PC-3 (cell line): ENCODE results near the gene BACH2. TPM values are rescaled to one million over a fixed set of nuclear protein-coding genes. Genes with fewer than 3 reads are reported as not detected.
"Not testable (repeated sequence)": the region's sequence is repeated elsewhere in the genome, so short reads cannot be mapped to it uniquely, and the experiment has no call there.

Experiments
- ATAC-seq: fragments of 200-7000 bp; cut with Tn5 transposase; 2 replicates; pipeline ENCODE4 v1.9.1; 2020; ENCODE audit warnings: mild to moderate bottlenecking, moderate library complexity
- BruUV-seq: library from RNA; stranded (reverse); fragments of 400-500 nt; replicated peaks from 2 replicates; lab custom pipeline; 2021; lab: Mats Ljungman, UMichigan
- CTCF ChIA-PET: fragments of 300-600 bp; sonication (Branson Sonifier 250); formaldehyde crosslinking; loops from one replicate; lab custom pipeline; 2022; ENCODE audit warnings: antibody characterized with exemption; lab: Charles Lee
- POLR2A ChIA-PET: fragments of 300-600 bp; sonication (Branson Sonifier 250); formaldehyde crosslinking; loops from one replicate; lab custom pipeline; 2022; ENCODE audit warnings: antibody characterized with exemption; ENCODE audit not compliant: unreplicated experiment; lab: Charles Lee
- DNase-seq: peaks from one replicate; pipeline ENCODE4 v3.0.0-alpha.2; 2015
- H2AFZ ChIP-seq: fragments of 300-600 bp; sonication (generic); 2 replicates; pipeline ENCODE4 v1.6.0; 2016; ENCODE audit warnings: antibody characterized with exemption, low read length
- H3F3A ChIP-seq: fragments of 300-600 bp; sonication (generic); one replicate; pipeline ENCODE4 v1.6.0; 2017; ENCODE audit warnings: antibody characterized with exemption, low read length, control low read depth, mild to moderate bottlenecking; ENCODE audit not compliant: unreplicated experiment
- H3K27ac ChIP-seq: fragments of 300-600 bp; sonication (generic); 2 replicates; pipeline ENCODE4 v1.5.1; 2016; ENCODE audit warnings: mild to moderate bottlenecking, low read length
- H3K27me3 ChIP-seq: fragments of 300-600 bp; sonication (generic); 2 replicates; pipeline ENCODE4 v1.6.1; 2016; ENCODE audit warnings: low read length, mixed read lengths
- H3K36me3 ChIP-seq: fragments of 300-600 bp; sonication (generic); 2 replicates; pipeline ENCODE4 v1.6.1; 2016; ENCODE audit warnings: low read depth, mixed run types, low read length, mixed read lengths
- H3K4me1 ChIP-seq: fragments of 300-600 bp; sonication (generic); 2 replicates; pipeline ENCODE4 v1.5.1; 2016; ENCODE audit warnings: low read length; ENCODE audit not compliant: insufficient read depth
- H3K4me2 ChIP-seq: fragments of 300-600 bp; sonication (generic); 2 replicates; pipeline ENCODE4 v1.6.0; 2016; ENCODE audit warnings: low read length
- H3K4me3 ChIP-seq: fragments of 300-600 bp; sonication (generic); 2 replicates; pipeline ENCODE4 v1.5.1; 2016; ENCODE audit warnings: mild to moderate bottlenecking, low read length, mixed read lengths
- H3K79me2 ChIP-seq: fragments of 300-600 bp; sonication (generic); 2 replicates; pipeline ENCODE4 v1.6.1; 2017; ENCODE audit warnings: low read length, mixed read lengths
- H3K9ac ChIP-seq: fragments of 300-600 bp; sonication (generic); 2 replicates; pipeline ENCODE4 v1.6.0; 2016; ENCODE audit warnings: mild to moderate bottlenecking, low read length
- H3K9me2 ChIP-seq: fragments of 300-600 bp; sonication (generic); replicated peaks from 2 replicates; pipeline ENCODE4 v1.6.1; 2016; ENCODE audit warnings: mixed run types, low read length, mixed read lengths
- H3K9me3 ChIP-seq: fragments of 300-600 bp; sonication (generic); 2 replicates; pipeline ENCODE4 v1.6.1; 2016; ENCODE audit warnings: low read length, mixed read lengths
- H4K20me1 ChIP-seq: fragments of 300-600 bp; sonication (generic); 2 replicates; pipeline ENCODE4 v1.6.1; 2016; ENCODE audit warnings: low read length, mixed read lengths
- EZH2 ChIP-seq: fragments of 300-600 bp; sonication (generic); IDR thresholded peaks from one replicate; pipeline ENCODE4 v1.6.1; 2017; ENCODE audit warnings: antibody characterized with exemption, mild to moderate bottlenecking, low read length; ENCODE audit not compliant: unreplicated experiment
- EZH2phosphoT487 ChIP-seq: fragments of 300-600 bp; sonication (generic); IDR thresholded peaks from 2 replicates; pipeline ENCODE4 v1.6.1; 2018; ENCODE audit warnings: mild to moderate bottlenecking, antibody characterized with exemption, low read length, borderline replicate concordance
- intact Hi-C: fragments of 100-400 bp; cut with micrococcal nuclease; formaldehyde crosslinking; loops from 2 replicates; pipeline ENCODE4 v1.9.0; 2023
- total RNA-seq: library from RNA; depleted of rRNA; stranded (reverse); fragments of >200 nt; gene quantifications from 2 replicates; pipeline ENCODE4 v1.2.3, GENCODE V29; 2014
- TF ChIP-seq, protein P1 (sequence below): fragments of 300-600 bp; sonication (generic); conservative IDR thresholded peaks from 2 replicates; pipeline ENCODE4 v1.5.1; 2017; ENCODE audit warnings: antibody characterized with exemption, low read depth, mild to moderate bottlenecking, low read length

BACH2 gene
- total RNA-seq, 1 experiment from 2014 or later = 7.0 TPM

DNA sequence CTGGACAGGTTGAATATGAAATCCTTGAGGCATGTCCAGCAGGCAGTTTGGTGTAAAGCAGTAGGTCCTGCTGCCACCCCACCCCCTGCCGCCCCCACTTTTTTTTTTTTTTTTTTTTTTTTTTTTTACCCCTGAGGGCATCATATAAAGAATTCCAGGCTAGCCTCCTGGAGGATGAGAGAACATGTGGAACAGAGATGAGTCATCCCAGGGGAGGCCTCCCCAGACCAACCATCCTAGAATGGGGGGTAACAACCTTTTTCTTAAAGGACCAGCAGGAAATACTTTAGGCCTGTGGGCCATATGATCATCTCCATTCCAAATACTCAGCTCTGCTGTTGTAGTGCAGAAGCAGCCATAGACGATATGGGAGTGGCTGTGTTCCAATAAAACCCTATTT is 231.5 kb downstream of the BACH2 start:
- Histone ChIP-seq H3K9me2 (no peaks in the 10 kb centered on the region), H3K4me3 (no peak overlapping the region), H3F3A (no peaks in the 10 kb centered on the region), H2AFZ (no peak overlapping the region), H4K20me1 (no peaks in the 10 kb centered on the region), H3K9me3 (no peaks in the 10 kb centered on the region), H3K9ac (no peak overlapping the region), H3K4me2 (no peak overlapping the region), H3K4me1 (no peaks in the 10 kb centered on the region), H3K27ac (no peak overlapping the region), H3K79me2 (no peaks in the 10 kb centered on the region), H3K36me3 (no peaks in the 10 kb centered on the region), H3K27me3 (no peaks in the 10 kb centered on the region)
- ATAC-seq = no peak
- no peak for TF ChIP-seq EZH2phosphoT487
- TF ChIP-seq, protein P1, sequence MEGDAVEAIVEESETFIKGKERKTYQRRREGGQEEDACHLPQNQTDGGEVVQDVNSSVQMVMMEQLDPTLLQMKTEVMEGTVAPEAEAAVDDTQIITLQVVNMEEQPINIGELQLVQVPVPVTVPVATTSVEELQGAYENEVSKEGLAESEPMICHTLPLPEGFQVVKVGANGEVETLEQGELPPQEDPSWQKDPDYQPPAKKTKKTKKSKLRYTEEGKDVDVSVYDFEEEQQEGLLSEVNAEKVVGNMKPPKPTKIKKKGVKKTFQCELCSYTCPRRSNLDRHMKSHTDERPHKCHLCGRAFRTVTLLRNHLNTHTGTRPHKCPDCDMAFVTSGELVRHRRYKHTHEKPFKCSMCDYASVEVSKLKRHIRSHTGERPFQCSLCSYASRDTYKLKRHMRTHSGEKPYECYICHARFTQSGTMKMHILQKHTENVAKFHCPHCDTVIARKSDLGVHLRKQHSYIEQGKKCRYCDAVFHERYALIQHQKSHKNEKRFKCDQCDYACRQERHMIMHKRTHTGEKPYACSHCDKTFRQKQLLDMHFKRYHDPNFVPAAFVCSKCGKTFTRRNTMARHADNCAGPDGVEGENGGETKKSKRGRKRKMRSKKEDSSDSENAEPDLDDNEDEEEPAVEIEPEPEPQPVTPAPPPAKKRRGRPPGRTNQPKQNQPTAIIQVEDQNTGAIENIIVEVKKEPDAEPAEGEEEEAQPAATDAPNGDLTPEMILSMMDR = no peak
- no peak for TF ChIP-seq EZH2
- ChIA-PET POLR2A (no interaction called here), CTCF (no interaction called here)
- BruUV-seq = no TSS peak
- intact Hi-C loops = no loop called here
- peak; percentile 4 for DNase-seq

DNA sequence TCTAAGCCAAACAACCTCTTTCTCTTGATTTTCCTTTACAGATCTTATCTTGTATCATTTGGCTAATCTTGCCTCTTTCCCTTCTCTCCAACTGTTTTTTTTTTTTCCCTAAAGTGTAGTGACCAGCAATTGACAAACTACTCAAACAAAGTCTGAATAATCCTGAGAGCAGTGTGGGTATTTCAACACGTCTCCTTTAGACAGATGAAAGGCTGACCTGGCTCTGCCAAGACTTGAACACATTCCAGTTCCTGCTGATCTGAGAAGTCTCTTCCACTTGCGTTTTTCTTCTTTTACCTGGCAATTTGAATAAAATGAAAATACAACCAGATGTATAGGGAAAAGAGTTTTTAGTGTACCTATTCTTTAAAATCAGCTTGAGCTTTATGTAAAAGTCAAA is 234.0 kb downstream of the BACH2 start:
- H3K27ac ChIP-seq = no peak overlapping the region
- ChIA-PET CTCF (no interaction called here), POLR2A (no interaction called here)
- no peaks in the 10 kb centered on the region for H3K4me1 ChIP-seq
- intact Hi-C loops = no loop called here
- H3K79me2 ChIP-seq = no peaks in the 10 kb centered on the region
- H3F3A ChIP-seq = no peaks in the 10 kb centered on the region
- no peaks in the 10 kb centered on the region for H3K27me3 ChIP-seq
- no peaks in the 10 kb centered on the region for H3K36me3 ChIP-seq
- H3K4me2 ChIP-seq = no peak overlapping the region
- TF ChIP-seq EZH2phosphoT487 (no peak), EZH2 (no peak)
- TF ChIP-seq, protein P1 = no peak
- no peaks in the 10 kb centered on the region for H4K20me1 ChIP-seq
- no peak for ATAC-seq
- H2AFZ ChIP-seq = no peak overlapping the region
- BruUV-seq = no TSS peak
- no peak overlapping the region for H3K4me3 ChIP-seq
- no peak overlapping the region for H3K9ac ChIP-seq
- H3K9me2 ChIP-seq = no peaks in the 10 kb centered on the region
- no peaks in the 10 kb centered on the region for H3K9me3 ChIP-seq
- no peak for DNase-seq

GRCh38 chr6:90062051-90062450 is 234.6 kb downstream of the BACH2 start:
- Histone ChIP-seq H3K4me2 (no peak overlapping the region), H3K9ac (no peak overlapping the region), H3K27ac (no peak overlapping the region), H2AFZ (no peak overlapping the region), H3K9me3 (no peaks in the 10 kb centered on the region), H3K4me1 (no peaks in the 10 kb centered on the region), H4K20me1 (no peaks in the 10 kb centered on the region), H3K9me2 (no peaks in the 10 kb centered on the region), H3F3A (no peaks in the 10 kb centered on the region), H3K27me3 (no peaks in the 10 kb centered on the region), H3K36me3 (no peaks in the 10 kb centered on the region), H3K4me3 (no peak overlapping the region), H3K79me2 (no peaks in the 10 kb centered on the region)
- no peak for ATAC-seq
- POLR2A ChIA-PET = no interaction called here
- intact Hi-C loops = no loop called here
- no TSS peak for BruUV-seq
- no peak for DNase-seq
- TF ChIP-seq EZH2 = no peak
- no peak for TF ChIP-seq EZH2phosphoT487
- TF ChIP-seq, protein P1 = no peak
- CTCF ChIA-PET = no interaction called here

- H3K36me3 ChIP-seq, H3K4me3 ChIP-seq, H4K20me1 ChIP-seq, H3K4me1 ChIP-seq, POLR2A ChIA-PET, H3K9ac ChIP-seq, CTCF ChIA-PET, H3K27ac ChIP-seq, H3K79me2 ChIP-seq, H3K4me2 ChIP-seq, H3K9me2 ChIP-seq, H3K9me3 ChIP-seq, ATAC-seq, DNase-seq, BruUV-seq, H3K27me3 ChIP-seq, intact Hi-C loops, H3F3A ChIP-seq, H2AFZ ChIP-seq: not testable (repeated sequence)
Observed at GRCh38 chr6:90059178-90059577, 237.5 kb downstream of the BACH2 start.

GRCh38 chr6:90055924-90056323 is 240.7 kb downstream of the BACH2 start:
- H3K27ac ChIP-seq, H2AFZ ChIP-seq, H3K9ac ChIP-seq, H3K9me2 ChIP-seq, H3K36me3 ChIP-seq, BruUV-seq, DNase-seq, H3K4me2 ChIP-seq, H3K4me3 ChIP-seq, H3F3A ChIP-seq, H3K9me3 ChIP-seq, CTCF ChIA-PET, POLR2A ChIA-PET, H3K27me3 ChIP-seq, intact Hi-C loops, H4K20me1 ChIP-seq, ATAC-seq, H3K4me1 ChIP-seq, H3K79me2 ChIP-seq: not testable (repeated sequence)
